ENCODE data around the gene DCUN1D3.

Gene DCUN1D3

DNA sequence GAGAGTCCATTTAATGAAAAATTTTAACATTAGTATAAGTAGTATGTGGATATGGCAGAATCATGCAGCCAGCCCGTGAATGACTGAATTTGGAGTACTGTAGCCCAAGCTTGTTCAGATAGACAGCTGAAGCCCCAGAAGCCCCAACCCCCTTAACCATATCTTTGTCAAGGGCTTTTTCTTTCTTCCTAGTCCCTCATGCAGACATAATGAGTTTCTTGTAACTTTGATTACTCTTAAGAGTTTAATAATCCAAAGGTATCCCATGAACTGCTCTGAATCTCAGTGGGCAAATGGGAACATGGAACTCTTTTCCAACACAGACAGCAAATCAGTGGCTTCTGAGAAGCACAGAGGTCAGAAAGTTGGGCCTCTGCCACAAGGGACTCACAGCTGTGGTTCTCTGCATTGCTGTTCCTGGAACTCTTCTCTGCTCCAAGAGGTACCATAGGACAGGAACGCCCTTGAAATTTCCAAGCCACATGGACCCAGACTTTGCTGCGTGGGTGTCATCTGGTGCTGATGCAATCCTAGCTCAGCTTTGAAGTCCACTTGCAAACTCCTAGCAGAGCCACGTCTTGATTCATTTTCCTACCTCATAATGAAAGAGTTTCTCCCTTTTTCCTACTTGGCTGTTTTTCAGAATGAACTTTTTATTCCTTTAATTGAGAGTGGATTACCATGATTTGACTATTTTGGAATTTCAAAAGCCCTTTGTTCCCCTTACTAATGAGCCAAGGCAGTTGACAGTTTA is 18.5 kb upstream of the DCUN1D3 start:
- no peak for DNase-seq

DNA sequence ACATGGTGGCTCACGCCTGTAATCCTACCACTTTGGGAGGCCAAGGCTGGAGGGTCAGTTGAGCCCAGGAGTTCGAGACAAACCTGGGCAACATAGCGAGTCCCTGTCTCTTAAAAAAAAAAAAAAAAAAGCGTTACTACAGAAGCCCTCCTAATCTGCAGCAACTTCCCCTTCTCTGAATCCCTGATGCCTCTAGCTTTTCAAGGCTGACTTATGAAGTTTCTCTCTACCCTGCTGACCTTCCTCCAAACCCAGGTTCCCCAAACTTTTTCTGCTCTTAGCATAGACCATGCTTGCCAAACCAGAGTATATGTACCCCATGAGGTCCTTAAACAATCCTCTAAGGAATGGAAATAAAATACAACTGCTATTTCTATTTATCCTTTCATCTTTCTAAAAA is 16.8 kb upstream of the DCUN1D3 start:
- DNase-seq = no peak

- DNase-seq = no peak
Measured at GRCh38 chr16:20916289-20916688, 16.1 kb upstream of the DCUN1D3 start.

- DNase-seq = peak in 1 of 2 donors; percentile 15
Measured at GRCh38 chr16:20911361-20911760, 11.2 kb upstream of the DCUN1D3 start.

DNA sequence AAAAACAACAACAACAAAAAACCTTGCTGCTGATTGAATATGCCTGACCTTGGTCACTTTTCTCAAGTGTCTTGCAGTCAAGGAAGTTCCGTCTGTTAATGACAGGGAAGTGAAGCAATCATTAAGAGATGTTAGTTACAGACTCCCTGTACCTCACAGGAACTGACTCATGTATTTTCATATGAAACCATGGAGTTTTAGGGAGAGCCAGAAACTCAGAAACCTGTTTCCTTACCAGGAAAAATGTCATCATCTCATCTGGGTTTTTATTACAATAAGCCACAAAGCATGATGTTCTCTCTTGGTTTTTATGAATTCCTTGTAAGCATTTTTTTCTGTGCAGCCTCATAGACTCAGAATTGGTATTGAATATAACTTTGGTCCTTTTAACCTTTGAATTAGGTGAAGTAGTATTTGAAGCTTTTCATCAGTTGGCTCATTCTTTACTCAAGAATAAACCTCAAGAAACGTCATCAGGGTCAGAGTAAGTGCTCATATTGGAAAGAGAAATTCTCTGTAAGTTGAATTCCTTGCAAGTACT is 10.7 kb upstream of the DCUN1D3 start:
- DNase-seq = peak in 1 of 2 donors; percentile 23

- no peak for DNase-seq
Measured at GRCh38 chr16:20906341-20907255, 6.4 kb upstream of the DCUN1D3 start.

DNA sequence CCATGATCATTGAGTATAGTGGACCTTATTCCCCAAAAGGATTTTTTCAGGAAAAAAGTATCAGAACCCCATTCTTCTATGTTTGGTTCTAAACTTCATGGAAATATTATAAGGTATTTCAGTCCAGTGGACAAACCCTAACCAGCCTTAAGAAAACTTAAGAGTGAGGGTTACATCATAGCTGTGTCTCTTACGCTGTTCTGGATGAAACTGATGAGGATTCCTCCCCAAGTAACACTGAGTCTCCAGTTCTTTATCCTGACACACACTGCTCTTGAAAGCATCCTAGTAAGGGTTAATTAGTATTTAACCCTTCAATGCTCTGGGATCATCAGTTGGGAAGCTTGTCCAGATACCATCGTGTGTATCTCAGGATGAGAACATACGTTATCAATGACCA is 5.4 kb upstream of the DCUN1D3 start:
- no peak for DNase-seq

DNA sequence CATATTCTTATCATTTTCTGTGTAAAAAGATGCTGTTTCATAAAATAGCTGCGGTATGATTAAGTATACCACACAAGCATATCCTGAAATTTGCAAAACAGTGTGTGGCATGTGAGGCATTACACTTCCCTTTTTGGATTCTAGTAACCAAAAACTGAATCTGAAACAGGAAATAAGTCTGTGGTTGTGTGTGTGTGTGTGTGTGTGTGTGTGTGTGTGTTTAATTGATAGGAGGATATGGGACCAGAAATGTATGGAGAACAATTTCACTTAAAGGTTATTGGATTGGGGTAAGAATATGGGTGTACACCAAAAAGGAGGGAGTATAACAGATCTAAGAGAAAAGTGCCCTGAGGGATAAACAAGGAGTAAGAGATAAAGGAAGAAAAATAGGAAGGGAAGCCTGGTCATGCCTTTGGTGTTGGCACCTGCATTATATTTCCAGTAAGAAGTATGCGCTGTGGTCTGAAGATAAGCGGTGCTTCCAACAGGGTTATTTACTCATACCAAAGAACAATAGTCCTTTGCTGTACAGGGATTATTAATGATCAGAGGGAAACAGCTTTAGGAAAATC is 4.4 kb upstream of the DCUN1D3 start:
- peak; percentile 47 to 75 for DNase-seq

GRCh38 chr16:20903899-20904506 is 3.8 kb upstream of the DCUN1D3 start:
- DNase-seq = no peak

DNA sequence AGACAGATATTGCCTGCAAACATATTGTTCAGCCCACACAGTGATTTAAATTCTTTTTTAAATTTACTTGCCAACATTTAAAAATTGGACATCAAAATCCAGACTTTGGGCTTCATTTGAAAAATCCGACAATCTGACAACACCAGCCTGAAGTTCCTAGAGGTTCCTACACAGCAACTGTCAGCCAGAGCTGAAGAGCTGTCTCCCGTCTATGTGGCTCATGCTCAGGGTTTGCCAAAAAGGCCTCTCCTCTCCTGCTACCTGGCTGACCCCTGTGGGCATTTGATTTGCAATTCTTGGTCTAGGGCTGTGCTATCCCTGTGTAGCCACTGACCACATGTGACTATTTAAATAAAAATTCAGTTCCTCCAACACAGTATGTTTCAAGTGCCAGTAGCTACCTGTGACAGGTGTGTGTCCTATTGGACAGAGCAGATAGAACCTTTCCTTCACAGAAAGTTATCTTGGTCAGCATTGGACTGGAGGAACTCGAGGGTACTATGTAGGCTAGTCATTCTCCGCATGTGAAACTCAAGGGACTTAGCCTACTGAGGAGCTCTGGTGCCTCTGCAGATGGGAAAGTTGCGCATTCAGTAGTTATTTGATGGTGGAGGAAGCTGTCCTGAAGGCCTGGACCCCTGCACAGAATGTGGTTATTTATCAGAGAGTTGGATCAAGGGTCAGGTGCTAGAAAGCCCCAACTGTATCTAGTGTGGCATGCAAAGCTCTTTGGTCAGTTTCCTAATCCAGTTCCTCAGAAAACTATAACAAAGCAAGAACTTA is 3.1 kb upstream of the DCUN1D3 start:
- peak in 1 of 2 donors; percentile 15 for DNase-seq

DNA sequence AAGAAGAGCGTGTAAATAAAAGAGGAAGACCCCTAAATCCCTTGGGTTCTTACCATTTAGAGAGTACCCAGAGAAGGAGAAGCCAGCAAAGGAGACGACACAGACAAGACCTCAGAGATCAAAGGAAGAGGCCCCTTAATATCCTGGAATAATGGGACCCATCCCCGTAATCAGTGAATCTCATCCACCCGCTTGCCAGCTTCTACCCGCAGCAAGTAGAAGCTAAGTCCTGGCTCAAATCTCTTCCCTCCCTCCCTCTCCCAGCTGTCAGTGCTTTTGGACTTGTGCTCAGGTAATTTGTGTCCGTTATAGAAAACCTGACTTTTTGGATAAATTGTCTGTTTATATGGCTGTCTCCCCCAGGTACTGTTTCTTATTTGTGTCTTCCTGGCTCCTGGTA is 2.3 kb upstream of the DCUN1D3 start:
- no peak for DNase-seq

- peak; percentile 46 to 70 for DNase-seq
Measured at GRCh38 chr16:20901436-20902112, 1.4 kb upstream of the DCUN1D3 start.

DNA sequence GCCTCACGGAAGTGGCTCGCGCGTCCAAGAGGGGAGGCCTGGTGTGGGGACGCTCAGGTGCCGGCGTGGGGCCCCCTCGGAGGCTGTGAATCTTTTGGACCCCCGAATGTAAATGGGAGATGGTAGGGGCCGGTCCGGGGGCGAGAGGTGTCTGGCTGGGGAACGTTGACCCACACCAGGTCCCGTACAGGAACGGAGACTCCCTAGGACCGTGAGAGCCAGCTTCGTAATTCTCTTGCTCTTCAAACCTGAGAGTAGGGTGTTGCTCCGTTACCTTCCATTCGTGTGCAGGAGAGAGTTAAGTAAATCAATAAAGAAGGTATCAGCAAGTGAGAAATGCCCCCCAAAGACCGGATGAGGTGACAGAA is 894 bp upstream of the DCUN1D3 start:
- no peak for DNase-seq

DNA sequence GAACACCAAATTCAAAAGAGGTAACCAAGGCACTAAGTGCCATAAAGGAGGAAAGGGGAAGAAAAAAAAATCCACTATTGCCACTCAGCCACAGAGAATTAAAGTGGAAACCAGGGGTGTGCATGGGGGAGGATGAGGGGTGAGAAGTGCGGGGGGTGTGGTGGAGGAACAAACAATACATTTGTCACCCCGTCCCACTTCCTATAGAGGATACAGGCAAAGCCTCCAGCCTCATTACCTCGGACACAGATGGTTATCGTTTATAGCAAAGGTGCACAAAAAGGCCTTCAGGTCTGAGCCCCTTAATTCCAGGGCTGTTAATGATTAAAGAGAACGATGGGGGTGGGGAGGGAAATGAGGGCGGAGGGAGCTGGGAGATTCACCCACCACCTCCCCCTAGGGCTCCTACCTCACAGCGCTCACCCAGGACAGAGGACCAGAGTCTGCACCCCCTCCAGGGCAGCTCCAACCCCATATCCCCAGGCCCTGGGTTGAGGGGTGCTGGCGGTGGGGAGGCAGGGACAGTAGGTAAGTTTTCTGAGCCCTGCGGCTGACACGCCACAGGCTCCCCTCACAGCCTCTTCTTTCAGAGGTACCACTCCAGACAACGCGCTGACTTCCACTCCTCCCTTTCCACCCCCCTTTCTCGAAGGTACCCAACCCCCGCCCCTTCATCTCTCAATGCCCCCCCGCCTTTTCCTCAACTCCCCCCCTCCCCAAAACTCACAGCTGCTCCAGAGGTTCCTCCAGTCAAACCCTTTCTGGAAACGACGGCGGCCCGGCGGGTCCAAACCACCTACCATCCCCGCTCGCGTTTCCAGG is 470 bp downstream of the DCUN1D3 start:
- peak; percentile 32 to 38 for DNase-seq

- DNase-seq = no peak
Measured at GRCh38 chr16:20899071-20899470, 1.1 kb downstream of the DCUN1D3 start.

DNA sequence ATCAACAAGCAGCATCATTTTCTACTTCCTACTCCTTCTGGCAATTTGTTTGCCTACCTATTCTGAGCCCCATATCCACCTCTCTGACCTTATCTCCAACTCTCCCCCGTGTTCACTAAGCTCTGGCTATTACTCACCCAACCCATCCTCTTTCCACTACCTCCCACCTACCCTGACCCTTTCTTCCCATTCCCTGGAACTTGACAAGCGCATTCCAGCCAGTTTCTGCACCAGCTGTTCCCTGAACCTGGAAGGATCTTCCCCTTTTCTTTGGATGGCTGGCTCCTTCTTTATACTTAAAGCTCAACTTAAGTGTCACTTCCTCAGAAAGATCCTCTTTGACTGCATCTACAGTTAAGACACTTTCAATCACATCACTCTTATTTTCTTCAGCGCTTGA is 2.2 kb downstream of the DCUN1D3 start:
- DNase-seq = no peak

DNA sequence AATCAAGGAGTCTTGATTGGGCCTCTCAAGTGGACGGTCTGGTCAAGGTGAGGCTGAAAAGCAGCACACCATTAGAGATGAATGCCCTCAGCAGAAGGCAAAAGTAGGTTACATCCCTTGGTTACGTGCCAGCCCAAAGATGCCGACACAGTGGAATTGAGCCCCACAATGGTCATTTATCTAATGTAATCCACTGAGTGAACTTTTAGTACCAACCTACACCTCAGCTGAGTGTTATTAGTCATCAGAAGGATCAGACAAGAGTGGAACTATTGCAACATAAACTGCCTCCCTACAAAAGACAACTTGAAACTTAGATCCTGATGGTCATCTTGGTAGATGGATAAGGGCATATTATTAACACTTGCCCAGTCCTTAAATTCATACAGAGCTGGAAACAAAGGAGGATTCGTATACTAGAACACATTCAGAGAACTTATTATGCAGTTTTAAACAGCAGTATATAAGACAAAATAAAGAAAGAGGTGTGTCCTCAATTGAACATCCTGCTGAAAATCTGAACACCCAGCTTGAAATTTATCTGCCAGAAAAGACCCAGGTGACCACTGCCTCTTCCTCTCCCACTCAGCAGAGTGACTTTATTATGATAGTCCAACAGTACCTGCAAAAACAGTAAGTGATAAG is 2.8 kb downstream of the DCUN1D3 start:
- no peak for DNase-seq

DNA sequence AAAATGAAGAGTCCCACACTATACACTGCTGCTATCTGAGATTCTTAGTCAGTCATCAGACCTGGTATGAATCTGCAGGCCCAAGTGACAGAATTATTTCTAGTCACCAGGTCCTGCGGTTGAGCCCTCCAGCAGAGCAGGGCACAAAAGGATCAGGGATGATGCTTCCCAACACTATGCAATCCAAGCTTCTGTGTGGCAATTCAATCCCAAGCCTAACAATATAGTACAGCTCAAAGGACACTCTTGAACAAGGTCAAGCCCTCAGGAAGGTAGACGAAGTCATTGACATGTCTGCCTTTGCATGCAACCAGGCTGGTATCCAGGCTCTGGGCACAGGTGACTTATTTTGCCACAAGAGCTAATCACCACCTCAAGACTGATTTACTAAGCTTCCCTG is 5.8 kb downstream of the DCUN1D3 start:
- no peak for DNase-seq

DNA sequence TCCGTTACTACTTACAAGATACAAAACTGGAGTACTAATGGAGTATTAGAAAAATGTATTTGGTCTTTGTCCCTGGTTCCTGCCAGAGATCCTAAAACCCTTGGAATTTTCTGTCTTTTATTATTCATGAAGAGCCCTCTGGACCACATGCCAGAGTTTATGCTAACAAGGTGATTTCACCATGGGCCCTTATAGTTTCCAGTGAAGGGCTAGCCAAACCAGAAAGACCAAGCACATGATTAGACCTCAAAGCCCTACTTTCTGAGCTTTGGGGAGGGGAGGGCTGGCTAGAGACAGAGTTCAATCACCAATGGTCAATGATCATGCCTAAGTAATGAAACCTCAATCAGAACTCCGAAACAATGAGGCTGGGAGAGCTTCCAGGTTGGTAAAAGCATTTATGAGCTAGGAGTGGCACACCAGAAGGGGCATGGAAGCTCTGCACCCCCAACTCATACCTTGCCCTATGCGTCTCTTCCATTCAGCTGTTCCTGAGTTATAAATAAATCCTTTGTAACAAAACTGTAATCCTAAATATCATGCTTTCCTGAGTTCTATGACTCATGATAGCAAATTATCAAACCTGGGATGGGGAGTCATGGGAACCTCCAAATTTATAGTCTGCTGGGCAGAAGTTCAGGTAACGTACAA is 10.4 kb downstream of the DCUN1D3 start:
- no peak for DNase-seq

DNA sequence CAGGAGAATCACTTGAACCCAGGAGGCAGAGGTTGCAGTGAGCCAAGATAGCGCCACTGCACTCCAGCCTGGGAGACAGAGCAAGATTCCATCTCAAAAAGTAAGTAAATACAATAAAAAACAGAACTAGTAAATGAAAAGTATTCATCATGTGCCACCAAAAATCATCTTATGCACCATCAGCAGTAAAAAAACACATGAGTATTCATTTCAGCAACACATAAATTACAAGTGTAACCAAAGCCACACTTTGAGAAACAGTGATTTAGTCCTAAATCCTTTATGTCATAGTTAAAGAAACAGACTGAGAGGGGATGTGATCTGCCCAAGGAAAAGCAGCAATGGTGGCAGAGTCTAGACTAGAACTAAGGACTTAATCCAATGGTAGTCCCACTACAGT is 13.0 kb downstream of the DCUN1D3 start:
- DNase-seq = no peak

All from CD4-positive, alpha-beta T cell treated with Interleukin-4 for 1 hour (primary cell).